SU-DHL-6 (cell line): ENCODE results near the gene CADM1.

Experiments used
- CTCF ChIP-seq: fragments of 200-600 bp; sonication (generic); IDR thresholded peaks from one replicate; pipeline ENCODE4 v1.5.1; 2017; ENCODE audit warnings: antibody characterized with exemption, mild to moderate bottlenecking, low read length, moderate library complexity; ENCODE audit not compliant: insufficient read depth, poor library complexity, severe bottlenecking
- EZH2phosphoT487 ChIP-seq: fragments of 200-600 bp; sonication (generic), shearing (Covaris generic); conservative IDR thresholded peaks from 2 replicates; pipeline ENCODE4 v1.6.1; 2018; ENCODE audit warnings: mild to moderate bottlenecking, antibody characterized with exemption, low read length, moderate library complexity, mixed read lengths

- TF ChIP-seq CTCF (no peak), EZH2phosphoT487 (no peak)
Measured at GRCh38 chr11:115126092-115126491, 378.1 kb downstream of the CADM1 start.
